HT1080 (cell line): ENCODE data around the gene DIS3L2. TPM values are rescaled to one million over a fixed set of nuclear protein-coding genes. Genes with fewer than 3 reads are reported as not detected.
"Not testable (repeated sequence)": the region's sequence is repeated elsewhere in the genome, so short reads cannot be mapped to it uniquely, and the experiment has no call there.

ENCODE experiments used
- DNase-seq: peaks from one replicate; pipeline ENCODE4 v3.0.0-alpha.2; 2015; ENCODE audit warnings: low read depth
- total RNA-seq: library from RNA; depleted of rRNA; stranded (reverse); fragments of >200 nt; shearing (Covaris generic); gene quantifications from 2 replicates; pipeline ENCODE4 v1.2.3, GENCODE V29; 2014

Gene DIS3L2
- total RNA-seq, 1 experiment from 2014 or later, result 25.7 TPM

- DNase-seq, result no peak
Observed at GRCh38 chr2:231928481-231928880, 33.0 kb upstream of the DIS3L2 start.

GRCh38 chr2:231928901-231929725, 32.4 kb upstream of the DIS3L2 start:
- DNase-seq, result no peak

GRCh38 chr2:231929961-231930592, 31.4 kb upstream of the DIS3L2 start:
- no peak for DNase-seq

- DNase-seq, result no peak
Observed at GRCh38 chr2:231930593-231931281, 30.8 kb upstream of the DIS3L2 start.

- DNase-seq, result no peak
Observed at GRCh38 chr2:231931481-231931915, 30.0 kb upstream of the DIS3L2 start.

- DNase-seq, result peak; percentile 18
Observed at GRCh38 chr2:231932711-231932970, 28.9 kb upstream of the DIS3L2 start.

- no peak for DNase-seq
Observed at GRCh38 chr2:231932985-231933915, 28.3 kb upstream of the DIS3L2 start.

- no peak for DNase-seq
Observed at GRCh38 chr2:231933916-231934401, 27.6 kb upstream of the DIS3L2 start.

- DNase-seq, result no peak
Observed at GRCh38 chr2:231934441-231935206, 26.9 kb upstream of the DIS3L2 start.

GRCh38 chr2:231935207-231935524, 26.3 kb upstream of the DIS3L2 start:
- no peak for DNase-seq

GRCh38 chr2:231935815-231936214, 25.7 kb upstream of the DIS3L2 start:
- no peak for DNase-seq

GRCh38 chr2:231936491-231936890, 25.0 kb upstream of the DIS3L2 start:
- no peak for DNase-seq

- DNase-seq, result no peak
Observed at GRCh38 chr2:231937057-231937456, 24.5 kb upstream of the DIS3L2 start.

GRCh38 chr2:231939022-231939421, 22.5 kb upstream of the DIS3L2 start:
- DNase-seq, result no peak

- DNase-seq, result no peak
Observed at GRCh38 chr2:231940795-231941194, 20.7 kb upstream of the DIS3L2 start.

GRCh38 chr2:231941673-231942072, 19.8 kb upstream of the DIS3L2 start:
- DNase-seq, result no peak

GRCh38 chr2:231942180-231942579, 19.3 kb upstream of the DIS3L2 start:
- no peak for DNase-seq

- DNase-seq, result no peak
Observed at GRCh38 chr2:231946241-231946814, 15.2 kb upstream of the DIS3L2 start.

- not testable (repeated sequence) for DNase-seq
Observed at GRCh38 chr2:231947112-231947511, 14.4 kb upstream of the DIS3L2 start.

- DNase-seq, result no peak
Observed at GRCh38 chr2:231947694-231948093, 13.8 kb upstream of the DIS3L2 start.
